Fibroblast of skin of back (primary cell): ENCODE data around the gene SLC4A2.
A peak's percentile ranks its signal among the peaks of the same experiment; 100 is the strongest.

Experiments
- DNase-seq: peaks from one replicate; pipeline ENCODE4 v3.0.0-alpha.2; 2013

The SLC4A2 gene

DNA sequence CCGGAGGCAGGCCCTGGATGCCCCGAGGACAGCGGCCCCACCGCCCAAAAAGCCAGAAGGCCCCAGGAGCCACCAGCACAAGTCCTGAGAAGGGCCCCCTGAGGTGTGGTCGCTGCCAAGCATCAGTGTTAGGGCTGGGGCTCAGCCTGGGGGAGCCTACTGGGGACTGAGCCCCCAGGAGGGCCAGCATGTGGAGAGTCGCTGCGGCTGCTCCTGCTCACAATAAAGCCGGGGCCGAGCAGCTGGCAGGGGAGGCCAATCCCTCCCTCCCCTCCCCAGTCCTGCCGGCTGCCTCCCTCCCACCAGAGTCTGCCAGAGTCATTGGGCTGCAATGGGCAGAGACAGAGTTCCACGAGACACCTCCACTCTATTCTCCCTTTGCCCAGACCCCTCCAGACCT is 14.1 kb upstream of the SLC4A2 start:
- no peak for DNase-seq

DNA sequence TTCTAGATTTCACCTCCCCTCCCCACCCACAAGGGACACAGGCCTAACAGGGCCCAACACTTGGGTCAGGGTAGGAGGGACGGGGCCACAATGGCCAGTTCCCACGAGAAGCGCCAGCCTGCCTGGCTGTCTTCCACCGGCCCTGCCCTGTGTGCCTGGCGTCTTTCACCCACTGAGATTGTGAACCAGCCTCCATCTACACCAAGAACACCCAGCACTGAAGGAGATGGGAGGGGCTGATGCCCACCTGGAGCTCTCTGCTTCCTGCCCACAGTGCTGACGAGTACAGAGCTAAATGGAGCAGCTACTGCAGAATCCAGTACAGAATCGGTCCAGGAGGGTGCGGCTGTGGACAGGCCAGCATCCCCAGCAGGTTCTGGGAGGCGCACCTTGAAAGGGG is 13.4 kb upstream of the SLC4A2 start:
- DNase-seq = no peak

DNA sequence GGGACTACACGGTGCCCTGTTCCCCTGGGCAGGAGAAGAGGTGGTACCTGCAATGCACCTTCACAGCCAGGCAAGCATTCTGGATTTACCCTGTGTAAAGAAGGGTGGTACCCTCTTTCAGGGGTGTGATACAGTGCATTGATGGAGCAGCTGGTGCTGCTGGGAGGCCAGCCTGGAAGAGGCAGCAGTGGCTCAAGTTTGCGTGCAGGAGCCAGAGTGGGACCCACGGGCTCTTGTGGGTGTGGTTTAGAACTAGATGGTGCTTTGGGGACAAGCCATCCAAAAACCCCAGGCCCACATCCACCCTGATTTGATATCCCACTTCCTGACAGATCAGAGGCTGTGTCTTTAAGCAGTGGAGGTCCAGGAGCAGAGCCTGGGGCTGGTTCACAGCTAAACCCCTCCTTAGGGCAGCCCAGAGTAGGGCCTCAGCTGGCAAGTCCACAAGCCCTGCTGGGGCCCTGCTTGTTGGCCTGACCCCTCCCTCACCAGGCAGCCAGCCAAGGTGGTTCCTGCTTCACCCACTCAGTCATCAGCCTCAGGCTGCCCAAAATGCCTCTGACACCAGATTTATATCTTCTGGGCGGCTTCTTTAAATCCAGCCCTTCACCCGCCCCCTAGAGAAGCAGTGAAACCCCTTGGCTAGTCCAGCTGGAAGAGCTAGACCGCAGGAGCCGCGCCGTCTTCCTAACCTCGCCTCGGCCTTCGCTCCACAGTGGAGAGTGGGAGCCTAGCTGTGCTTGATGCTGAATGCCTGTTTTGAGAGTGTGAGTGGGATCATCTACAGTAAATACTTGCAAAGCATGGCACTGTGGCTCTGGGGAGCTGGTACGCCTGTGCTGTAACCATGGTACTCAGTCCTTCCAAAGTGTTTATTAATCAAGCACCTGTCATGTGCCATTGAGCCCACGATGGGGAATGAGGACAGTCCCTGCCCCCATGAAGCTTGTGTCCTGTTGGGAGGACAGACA is 12.5 kb upstream of the SLC4A2 start:
- DNase-seq = no peak

DNA sequence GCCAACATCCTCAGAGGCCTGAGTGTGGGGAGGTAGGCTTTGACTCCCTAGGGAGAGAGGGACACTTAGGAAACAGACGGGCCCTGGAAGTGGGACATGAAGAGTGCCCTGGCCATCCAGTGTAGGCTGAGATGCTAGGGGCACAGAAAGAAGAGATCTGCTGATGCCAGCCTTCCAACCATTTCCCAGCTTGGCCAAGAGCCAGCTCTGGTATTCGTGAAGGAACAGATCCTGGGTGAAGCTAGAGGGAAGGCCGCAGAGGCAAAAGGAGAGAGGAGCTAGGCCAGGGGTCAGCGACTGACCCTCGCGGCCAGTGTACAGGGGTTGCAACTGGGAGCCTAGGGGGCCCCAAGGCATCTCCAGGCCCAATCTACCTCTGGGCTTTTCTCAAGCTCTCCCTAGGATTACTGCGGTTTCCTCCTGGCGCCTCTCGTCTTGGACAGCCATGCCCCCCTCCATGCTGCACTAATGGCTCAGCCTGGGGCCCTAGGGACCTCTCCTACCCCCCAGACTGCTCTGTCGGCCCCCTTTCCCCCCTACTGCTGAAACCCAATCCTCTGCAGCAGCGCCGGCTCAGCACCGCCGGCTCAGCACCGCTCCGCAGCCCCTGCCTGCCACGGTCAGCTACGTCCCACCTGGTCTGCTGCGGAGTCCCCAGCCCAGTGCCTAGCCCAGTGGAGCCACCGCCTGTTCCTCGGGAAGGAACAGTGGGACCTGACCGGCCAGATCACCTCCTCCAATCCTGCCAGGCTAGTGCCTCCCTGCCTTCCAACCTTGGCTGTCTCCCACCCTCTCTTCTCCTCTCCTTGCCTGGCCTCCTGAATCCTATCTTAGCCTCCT is 11.2 kb upstream of the SLC4A2 start, which contains the start of gene ASIC3:
ASIC3 (plus strand) TSS at position 556 of the 840 bp plus-strand sequence. CDS start 355 bp downstream, outside the sequence.
- DNase-seq = no peak

DNA sequence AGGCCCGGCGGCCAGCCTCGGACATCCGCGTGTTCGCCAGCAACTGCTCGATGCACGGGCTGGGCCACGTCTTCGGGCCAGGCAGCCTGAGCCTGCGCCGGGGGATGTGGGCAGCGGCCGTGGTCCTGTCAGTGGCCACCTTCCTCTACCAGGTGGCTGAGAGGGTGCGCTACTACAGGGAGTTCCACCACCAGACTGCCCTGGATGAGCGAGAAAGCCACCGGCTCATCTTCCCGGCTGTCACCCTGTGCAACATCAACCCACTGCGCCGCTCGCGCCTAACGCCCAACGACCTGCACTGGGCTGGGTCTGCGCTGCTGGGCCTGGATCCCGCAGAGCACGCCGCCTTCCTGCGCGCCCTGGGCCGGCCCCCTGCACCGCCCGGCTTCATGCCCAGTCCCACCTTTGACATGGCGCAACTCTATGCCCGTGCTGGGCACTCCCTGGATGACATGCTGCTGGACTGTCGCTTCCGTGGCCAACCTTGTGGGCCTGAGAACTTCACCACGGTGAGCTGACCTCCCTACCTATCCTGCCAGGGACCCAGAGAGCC is 10.4 kb upstream of the SLC4A2 start:
- no peak for DNase-seq

DNA sequence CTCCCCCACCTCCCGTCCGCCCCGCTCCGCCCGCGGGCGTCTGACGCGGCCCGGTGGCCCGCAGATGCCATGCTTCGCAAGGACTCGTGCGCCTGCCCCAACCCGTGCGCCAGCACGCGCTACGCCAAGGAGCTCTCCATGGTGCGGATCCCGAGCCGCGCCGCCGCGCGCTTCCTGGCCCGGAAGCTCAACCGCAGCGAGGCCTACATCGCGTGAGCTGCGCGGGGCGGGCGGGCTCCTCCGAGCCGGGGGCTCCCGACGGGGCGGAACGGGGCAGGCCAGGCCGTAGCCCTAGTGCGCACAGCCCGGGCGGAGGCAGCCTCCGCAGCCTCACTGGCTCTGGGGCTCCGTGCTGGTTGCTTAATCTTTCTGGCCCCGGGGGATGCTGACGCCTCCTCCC is 8.3 kb upstream of the SLC4A2 start:
- peak; percentile 72 for DNase-seq

DNA sequence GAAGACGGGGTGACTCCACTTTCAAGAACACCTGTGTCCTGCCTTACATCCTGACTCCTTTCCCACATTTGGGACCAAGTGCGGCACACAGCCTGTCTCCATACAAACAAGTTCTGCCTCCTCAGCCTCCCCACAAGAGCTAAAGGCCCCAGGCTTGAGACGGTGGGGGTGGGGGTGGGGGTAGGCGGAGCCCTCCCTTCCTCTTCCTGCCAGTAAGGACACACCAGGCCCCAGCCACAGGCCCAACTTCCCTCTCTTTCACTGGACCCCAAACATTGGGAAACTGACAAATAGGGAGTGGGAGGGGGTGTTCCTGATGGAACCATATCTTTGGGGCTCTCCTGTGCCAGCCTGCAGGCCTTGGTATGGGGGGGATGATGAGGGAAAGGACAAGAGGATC is 6.3 kb upstream of the SLC4A2 start:
- no peak for DNase-seq

DNA sequence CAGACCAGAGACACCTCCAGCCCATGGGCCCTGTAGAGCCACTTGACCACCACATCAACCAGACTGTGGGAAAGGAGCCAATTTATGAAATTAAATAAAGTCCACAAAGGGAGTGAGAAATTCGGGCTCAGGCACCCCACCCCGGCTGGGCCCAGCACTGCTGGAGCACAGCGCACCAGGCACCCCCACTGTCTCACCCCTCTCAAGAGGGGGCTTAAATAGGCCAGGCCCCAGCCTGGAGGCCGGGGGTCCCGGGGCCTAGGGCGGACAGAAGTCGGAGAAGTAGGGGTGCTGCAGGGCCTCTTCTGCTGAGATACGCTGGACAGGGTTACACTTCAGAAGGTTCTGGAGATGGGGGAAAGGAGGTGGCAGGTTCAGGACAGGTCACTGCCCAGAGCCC is 5.6 kb upstream of the SLC4A2 start:
- no peak for DNase-seq

DNA sequence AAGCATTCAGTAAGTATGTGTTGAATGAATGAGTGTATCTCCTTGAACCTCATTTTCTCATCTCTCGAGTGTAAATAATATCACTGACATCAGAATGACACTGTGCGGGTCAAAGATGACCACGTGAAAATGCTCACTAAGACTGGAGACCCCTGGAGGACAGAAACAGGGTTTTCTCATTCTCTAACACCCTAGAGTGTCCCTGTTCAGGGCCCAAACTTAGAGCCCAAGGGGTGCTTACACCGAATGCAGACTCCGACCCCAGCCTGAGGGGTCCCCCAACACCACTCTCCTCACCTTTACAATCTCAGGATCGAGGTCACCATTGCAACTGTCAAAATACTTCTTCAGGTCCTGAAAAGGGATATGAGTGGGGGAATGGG is 3.1 kb upstream of the SLC4A2 start:
- no peak for DNase-seq

DNA sequence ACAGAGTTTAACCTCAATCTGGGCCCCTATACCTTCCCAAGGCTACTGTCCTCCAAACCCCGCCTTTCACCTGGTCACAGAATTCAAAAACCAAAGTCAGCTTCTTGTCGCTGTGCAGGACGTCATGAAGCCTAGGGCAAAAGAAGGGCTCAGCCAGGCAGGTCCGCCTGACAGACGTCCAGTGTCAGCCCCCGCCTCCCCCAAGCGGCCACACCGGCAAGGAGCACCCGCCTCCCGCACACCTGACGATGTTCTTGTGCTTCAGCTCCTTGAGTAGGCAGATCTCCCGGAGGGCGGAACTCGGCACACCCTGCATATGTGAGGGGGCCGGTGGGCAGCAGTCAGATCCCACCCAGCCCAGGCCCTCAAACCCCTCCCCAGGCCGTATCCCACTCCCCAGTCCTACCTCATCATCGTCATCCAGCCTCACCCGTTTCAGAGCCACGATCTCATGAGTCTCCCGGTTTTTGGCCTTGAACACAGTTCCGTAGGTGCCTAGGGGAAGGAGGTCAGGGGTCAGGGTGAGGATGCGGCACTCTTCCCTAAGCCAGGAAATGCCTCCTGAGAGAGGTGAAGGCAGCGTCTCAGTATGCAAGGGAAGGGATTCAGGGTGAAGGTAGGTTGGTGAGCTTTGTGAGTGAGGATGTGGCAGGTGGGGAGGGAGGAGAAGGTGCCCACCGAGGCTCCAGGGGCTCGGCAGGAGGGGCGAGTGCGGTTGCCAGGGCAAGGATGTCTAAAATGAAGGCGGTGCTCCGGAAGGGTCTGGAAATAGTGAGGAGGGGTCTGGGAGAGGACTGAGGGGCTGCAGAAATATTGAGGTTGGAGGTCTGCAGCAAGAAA is 2.5 kb upstream of the SLC4A2 start:
- DNase-seq = no peak

DNA sequence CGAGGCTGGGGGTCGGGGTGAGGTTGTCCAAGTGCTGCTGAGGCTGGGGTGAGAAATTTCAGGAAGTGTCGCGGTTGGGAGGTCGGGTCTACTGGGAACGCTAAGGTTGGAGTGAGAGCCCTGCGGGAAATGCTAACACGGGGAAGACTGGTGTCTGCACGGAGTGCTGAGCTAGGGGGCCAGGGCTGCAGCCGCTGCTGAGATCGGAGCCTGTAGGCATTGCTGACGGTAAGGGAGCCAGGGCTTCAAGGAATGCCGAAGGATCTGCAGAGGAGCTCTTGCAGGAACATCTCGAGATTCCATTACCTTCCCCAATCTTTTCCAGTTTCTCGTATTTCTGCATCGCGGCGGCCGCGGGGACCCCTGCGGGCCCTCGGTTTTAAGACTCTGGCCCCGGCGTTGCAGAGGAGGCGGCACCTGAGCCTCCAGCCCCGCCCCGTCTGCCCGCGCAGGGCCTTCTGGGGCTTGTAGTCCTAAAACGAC is 1.8 kb upstream of the SLC4A2 start, which contains the start of gene CDK5:
CDK5 (minus strand) TSS at position 392 of the 483 bp plus-strand sequence; CDS start at position 343, 49 bp downstream.
- no peak for DNase-seq

DNA sequence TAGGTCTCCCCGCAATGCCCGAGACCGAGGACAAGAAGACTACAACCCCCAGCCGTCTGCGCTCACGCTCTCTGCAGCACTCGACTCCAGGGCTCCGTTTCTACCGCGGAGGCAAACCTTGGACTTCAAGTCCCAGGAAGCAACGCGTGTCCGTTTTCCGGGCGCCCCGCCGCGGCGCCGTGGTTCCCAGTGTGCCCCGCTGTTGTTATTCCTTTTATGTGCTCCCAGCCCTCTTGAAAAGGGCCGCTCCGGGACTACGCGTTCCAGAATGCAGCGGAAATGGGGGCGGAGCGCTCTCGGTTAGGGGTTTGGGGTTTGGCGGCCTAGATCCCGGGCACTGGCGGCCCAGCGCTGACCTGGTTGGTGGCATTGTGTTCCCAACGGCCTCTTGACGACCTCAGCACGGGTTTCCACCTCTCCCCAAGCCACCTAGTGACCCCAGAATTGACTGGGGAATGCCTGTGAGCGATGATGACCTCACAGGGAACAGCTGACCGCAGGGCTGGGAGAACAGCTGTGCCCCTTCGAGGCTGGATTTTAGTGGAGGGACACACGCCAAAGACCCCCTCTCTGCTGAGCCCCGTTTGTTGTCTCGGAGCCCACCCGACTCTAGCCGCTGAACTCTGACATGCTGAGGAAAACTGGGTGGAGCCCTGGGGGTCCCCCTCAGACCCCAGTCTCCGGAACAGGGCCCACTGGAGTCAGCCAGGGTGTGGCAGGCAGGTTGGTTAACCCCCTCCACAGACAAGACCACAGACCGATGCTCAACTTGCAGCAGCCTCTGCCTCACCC is 1.2 kb upstream of the SLC4A2 start:
- peak; percentile 100 for DNase-seq

DNA sequence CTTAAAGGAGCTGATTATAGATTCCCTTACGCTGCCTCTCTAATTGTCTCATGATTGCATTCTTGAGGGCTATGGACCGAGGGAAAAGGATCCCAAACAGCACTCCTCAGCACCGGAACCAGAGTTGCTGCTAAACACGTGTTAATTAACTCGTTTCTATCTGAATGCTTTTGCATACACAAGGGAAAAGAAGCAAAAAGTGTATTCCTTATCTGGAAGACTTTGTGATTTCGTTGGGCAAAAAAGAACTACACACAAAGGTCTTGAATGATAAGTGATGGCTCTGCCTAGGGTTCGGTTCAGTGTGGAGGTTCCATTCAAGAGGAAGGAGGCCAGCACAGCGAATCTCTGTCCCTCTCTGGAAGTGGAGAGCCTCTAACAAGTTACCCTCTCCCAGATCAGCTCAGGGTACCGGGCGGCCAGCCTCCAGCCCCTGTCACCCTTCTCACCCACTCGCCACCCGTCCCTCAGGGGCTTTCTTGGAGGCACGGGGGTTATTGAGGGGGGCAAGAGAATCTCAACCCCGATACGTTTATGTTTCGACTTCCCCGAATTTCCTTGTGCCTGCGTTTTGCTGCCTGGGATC is 515 bp upstream of the SLC4A2 start:
- DNase-seq = no peak

DNA sequence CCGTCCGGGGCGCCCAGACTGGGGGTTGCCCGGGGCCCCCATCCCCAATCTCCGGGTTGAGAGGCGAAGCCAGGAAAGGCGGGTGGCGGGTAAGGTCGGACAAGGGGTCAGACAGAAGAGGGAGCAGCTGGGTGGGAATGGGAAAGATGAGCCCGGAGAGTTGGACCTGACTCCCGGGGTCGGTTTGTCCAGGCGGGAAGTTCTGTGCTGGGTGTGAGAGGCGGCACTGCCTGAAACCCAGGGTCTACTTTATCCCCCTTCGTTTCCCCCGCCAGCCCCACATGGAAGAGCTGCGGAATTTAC is 675 bp downstream of the SLC4A2 start:
- DNase-seq = no peak

DNA sequence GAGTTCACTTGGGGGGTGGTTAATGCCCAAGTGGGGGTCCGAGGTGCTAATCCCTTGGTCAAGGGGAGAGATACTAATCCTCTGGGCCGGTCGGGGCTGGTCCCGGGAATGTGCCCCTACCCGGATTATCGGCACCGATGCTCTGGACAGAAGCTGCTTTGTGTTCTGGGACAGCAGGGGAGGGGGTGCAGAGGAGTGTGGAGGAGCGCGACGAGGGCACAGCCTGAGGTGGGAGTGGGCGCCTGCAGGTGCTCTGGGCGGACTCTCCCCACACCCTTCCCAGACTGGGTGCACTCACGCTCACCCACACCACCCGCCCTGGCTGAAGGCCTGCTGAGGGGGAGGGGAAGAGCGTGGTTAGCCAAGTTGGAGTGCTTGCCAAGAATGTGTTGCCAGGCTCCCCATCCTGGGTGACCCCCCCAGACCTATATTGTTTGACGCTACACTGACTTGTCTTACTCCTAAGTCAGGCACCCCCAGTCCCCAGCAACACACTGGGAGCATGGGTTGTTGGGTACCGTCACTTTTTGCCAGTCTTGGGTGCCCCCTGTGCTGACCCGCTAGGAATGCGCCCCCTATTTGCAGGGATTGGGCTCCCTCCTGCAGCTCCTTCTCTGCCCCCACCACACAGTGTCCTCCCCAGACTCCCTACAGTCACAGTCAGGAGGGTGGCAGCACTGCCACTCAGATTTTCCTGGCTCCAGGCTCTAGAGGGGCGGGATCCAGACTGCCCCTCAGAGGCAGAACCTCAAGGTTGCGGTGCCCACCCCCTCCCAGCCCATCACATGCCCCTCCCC is 1.2 kb downstream of the SLC4A2 start:
- DNase-seq = peak; percentile 37

DNA sequence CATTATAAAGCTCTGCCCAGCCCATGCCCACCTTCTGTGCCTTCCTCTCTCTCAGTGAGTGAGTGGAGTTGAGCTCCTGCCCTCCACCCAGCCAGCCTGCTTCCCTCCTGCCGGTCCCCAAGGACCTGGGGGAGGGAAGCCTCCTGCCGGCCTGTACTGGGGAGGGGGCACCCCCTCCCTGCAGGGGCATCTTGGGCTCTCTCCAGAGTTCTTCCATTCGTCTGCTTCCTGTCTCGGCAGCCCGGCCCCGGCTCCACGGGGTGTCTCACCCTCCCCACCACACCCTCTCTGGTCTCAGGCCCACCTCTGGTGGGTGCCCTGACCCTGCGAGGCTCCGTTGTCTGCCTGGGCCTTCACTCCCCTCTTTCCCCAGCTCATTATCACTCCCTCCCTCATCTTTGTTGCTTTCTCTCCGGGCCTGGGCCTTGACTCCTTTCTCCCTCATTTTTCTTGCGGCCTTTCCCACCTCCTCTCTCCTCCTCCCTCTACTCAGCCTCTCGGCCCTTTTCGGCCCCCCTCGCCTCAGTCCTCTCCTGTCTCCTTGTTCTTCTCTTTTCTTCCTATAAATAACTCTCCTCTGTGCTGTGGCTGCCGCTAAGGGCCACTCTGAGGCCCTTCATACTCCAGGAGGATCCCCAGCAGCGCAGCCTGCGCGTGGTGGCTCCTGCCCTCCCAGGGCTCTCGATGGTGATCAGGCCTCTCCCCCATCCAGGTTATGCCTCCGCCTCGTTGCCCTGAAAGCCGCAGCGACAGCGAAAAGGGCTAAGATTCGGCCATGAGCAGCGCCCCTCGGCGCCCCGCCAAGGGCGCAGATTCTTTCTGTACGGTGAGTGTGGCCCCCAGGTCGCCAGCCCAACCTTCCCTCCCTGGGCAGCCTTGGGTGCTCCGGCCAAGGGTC is 2.1 kb downstream of the SLC4A2 start:
- DNase-seq = peak; percentile 52

DNA sequence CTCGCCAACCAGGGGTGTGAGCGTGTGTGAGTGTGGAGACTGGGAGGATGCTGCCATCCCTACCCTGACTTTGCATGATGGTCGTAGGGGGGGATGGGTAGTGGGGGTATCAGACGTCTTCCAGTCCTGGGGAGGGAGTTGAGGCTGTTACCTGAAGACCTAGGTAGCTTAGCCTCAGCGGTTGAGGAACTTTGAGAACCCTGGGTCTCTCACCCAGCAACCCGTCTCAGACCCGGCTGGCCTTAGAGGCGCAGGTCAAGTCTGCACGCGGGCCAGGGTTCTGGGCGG is 2.7 kb downstream of the SLC4A2 start:
- no peak for DNase-seq

DNA sequence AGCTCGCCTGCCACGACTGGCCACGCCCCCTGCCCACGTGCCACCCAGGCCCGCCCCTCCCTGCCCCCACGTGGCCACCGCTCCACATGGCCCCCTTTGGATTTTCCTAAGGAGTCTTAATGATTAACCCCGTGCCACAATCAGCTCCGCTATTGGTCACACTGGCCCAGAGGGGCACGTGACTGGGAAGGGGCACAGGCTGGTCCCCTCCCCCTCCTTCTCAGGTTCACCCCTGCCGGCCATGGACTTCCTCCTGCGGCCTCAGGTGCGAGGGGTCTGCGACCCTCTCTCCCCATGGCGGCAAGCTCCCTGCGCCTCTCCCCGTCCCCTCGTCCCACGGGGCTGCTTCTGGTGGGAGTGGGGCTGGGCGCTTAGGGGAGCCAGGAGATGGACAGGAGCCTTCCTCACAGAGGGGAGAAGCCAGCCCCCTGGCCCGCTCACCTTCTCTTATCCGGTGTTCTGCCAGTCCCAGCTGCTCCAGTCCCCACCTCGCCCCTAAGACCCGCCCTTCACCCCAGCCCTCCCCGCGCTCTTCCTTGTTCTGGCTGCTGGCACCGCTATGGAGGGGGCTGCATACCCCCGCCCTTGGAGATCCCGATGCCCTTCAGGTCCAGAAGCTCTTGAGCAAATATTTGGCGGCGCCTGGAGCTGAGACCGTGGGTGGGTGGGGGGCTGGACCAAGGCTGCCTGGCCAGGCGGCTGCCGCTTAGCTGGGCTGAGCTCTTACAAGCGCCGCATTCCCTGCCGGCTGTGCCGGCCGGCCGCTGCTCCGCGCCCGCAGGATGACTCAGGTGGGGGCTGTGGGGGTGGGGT is 3.2 kb downstream of the SLC4A2 start:
- no peak for DNase-seq
